NB4 (cell line): ENCODE results near the gene KIAA1217.
"Not testable (repeated sequence)": the region's sequence is repeated elsewhere in the genome, so short reads cannot be mapped to it uniquely, and the experiment has no call there.

ENCODE experiments used
- DNase-seq: peaks from one replicate; pipeline ENCODE4 v3.0.0; 2010; ENCODE audit warnings: low read depth
- H3K4me3 ChIP-seq: one replicate; pipeline ENCODE4 v1.5.1; 2011; ENCODE audit warnings: mild to moderate bottlenecking, low read depth, low read length, moderate library complexity
- CTCF ChIP-seq: IDR thresholded peaks from one replicate; pipeline ENCODE4 v1.5.1; 2012; ENCODE audit warnings: low read depth, low read length
- MAX ChIP-seq: IDR thresholded peaks from 2 replicates; pipeline ENCODE4 v1.6.1; 2011; ENCODE audit warnings: low read depth, low read length
- MYC ChIP-seq: IDR thresholded peaks from 2 replicates; pipeline ENCODE4 v1.6.1; 2011; ENCODE audit warnings: low read depth, low read length
- POLR2A ChIP-seq: IDR thresholded peaks from 2 replicates; pipeline ENCODE4 v1.6.1; 2011; ENCODE audit warnings: mild to moderate bottlenecking; ENCODE audit not compliant: insufficient read length; ENCODE audit errors: extremely low read depth

The KIAA1217 gene

GRCh38 chr10:24476913-24477701, 268.2 kb downstream of the KIAA1217 start:
- H3K4me3 ChIP-seq = no peak overlapping the region
- TF ChIP-seq MAX (no peak), MYC (no peak), CTCF (no peak), POLR2A (no peak)
- no peak for DNase-seq

DNA sequence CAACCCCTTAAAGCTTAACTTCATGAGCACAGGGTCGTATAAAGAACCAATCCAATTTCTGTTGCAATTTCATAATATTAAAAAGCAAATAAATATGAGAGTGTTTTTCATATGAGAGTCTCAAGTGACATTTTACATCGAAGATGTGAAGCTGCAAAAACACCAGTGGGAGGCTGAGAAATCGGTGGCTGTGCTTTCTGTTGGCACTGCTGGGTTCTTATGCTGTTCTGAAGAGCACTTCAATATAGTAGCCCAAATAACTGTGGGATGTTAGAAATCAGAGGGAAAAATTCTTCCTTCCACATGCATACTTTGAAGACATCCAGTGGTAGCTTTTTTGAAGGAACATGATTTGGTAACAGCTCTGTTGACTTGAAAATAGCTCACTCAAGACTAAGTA, 269.0 kb downstream of the KIAA1217 start:
- TF ChIP-seq MYC = no peak
- no peak for TF ChIP-seq POLR2A
- no peak for TF ChIP-seq CTCF
- no peak for TF ChIP-seq MAX
- H3K4me3 ChIP-seq = no peak overlapping the region
- no peak for DNase-seq

GRCh38 chr10:24479806-24480205, 270.9 kb downstream of the KIAA1217 start:
- DNase-seq = no peak
- no peak overlapping the region for H3K4me3 ChIP-seq
- TF ChIP-seq MAX = no peak
- TF ChIP-seq POLR2A = no peak
- no peak for TF ChIP-seq MYC
- TF ChIP-seq CTCF = no peak

DNA sequence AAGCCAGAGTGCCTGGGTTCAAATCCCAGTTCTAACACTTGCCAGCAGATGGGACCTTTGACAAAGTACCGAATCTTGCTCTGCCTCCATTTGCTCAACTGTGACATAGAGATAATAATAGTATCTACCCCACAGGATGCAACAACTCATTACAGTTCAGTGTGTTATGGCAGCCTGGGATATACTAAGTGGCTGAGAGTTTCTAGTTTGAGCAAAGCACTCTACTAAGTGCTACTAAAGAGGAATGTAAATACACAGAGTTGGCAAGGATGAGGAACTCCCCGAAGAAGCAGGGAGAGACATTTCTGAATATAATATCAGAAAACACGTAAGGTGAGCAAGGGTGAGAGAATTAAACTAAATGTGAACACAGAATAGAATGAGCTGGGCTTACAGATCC, 271.5 kb downstream of the KIAA1217 start:
- no peak for DNase-seq
- H3K4me3 ChIP-seq = no peak overlapping the region
- TF ChIP-seq CTCF = no peak
- TF ChIP-seq POLR2A = no peak
- TF ChIP-seq MAX = no peak
- no peak for TF ChIP-seq MYC

- no peak overlapping the region for H3K4me3 ChIP-seq
- no peak for DNase-seq
- TF ChIP-seq MYC (no peak), MAX (no peak), POLR2A (no peak), CTCF (no peak)
Observed at GRCh38 chr10:24481241-24481640, 272.3 kb downstream of the KIAA1217 start.

GRCh38 chr10:24482713-24483112, 273.8 kb downstream of the KIAA1217 start:
- not testable (repeated sequence) for H3K4me3 ChIP-seq

More at GRCh38 chr10:24482713-24483112, 273.8 kb downstream of the KIAA1217 start:
- not testable (repeated sequence) for DNase-seq
